Omental fat pad (tissue), 4 donors: ENCODE data around the gene BIN1. TPM values are rescaled to one million over a fixed set of nuclear protein-coding genes. Genes with fewer than 3 reads are reported as not detected.

Experiments
- ATAC-seq: fragments of 150-250 bp; one replicate; pipeline ENCODE4 v1.9.1; 2016; ENCODE audit warnings: mild to moderate bottlenecking, moderate library complexity; ENCODE audit not compliant: low FRiP score
- DNase-seq: peaks from one replicate; pipeline ENCODE4 v3.0.0-alpha.2; 2019; ENCODE audit warnings: low spot score
- CTCF ChIP-seq, 3 donors: fragments of 450-650 bp; IDR thresholded peaks; one replicate each; pipeline ENCODE4 v1.5.1; 2016 to 2017; ENCODE audit warnings: antibody characterized with exemption in 3 of 3, mild to moderate bottlenecking in 3 of 3, moderate library complexity in 2 of 3
- total RNA-seq, 4 donors: library from RNA; depleted of rRNA; stranded (reverse); fragments of >200 nt; gene quantifications; one replicate each; pipeline ENCODE4 v1.1.0, GENCODE V29; 2016

BIN1 gene
- total RNA-seq, 4 donors from 2014 or later = 64.2 to 78.5 (median 73.2) TPM

DNA sequence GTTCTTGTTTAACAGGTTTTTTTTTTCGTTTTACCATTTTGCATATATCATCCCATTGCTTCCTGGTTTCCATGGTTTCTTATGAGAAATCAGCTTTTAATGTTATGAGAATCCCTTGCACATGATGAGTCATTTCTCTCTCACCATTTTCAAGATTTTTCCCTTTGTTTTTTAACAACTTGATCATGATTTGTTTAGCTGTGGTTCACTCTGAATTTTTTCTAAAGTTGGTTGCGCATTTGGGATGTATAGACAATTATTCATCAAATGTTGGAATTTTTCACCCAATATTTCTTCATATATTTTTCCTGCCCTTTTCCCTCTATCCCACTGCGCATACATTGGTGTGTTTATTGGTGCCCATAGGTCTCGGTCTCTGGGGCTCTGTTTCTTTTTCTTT is 42.4 kb upstream of the BIN1 start:
- TF ChIP-seq CTCF (IDR thresholded peaks at IDR 0.05) = no peak
- ATAC-seq = no peak
- DNase-seq = no peak

GRCh38 chr2:127146820-127147502 is 40.0 kb upstream of the BIN1 start:
- ATAC-seq = no peak
- no peak for DNase-seq
- no peak for TF ChIP-seq CTCF (IDR thresholded peaks at IDR 0.05)

DNA sequence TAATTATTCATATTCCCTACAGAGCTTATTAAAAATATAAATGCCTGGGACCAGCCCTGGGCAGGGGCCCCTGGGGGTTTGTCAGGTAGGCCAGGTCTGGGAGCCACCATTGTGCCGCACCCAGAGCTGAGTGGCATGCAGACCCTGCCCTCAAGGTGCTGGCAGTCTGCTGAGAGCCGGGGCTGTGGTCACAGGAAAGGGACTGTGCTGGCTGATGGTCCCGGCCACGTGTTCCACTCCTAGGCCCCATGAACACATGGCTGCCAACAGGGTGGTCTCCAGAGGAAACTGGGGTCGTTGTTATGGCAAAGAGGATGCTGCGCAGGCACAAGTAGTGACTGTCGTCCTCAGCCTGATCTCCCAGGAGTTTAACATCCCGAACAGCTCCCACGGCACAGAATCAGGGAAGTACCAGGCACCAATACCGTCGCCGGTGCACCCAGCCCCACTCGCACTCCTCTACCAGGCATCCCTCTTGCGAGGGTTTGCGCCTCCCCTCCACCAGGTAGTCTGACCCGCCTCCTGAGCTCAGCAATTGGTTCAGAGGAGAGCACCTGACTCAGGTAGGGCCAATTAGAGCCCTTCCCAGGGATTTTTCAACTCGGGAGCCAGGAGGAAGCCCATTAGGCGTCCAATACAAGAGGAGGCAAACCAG is 39.2 kb upstream of the BIN1 start:
- ATAC-seq (no peak), DNase-seq (no peak)
- TF ChIP-seq CTCF (IDR thresholded peaks at IDR 0.05) = no peak

DNA sequence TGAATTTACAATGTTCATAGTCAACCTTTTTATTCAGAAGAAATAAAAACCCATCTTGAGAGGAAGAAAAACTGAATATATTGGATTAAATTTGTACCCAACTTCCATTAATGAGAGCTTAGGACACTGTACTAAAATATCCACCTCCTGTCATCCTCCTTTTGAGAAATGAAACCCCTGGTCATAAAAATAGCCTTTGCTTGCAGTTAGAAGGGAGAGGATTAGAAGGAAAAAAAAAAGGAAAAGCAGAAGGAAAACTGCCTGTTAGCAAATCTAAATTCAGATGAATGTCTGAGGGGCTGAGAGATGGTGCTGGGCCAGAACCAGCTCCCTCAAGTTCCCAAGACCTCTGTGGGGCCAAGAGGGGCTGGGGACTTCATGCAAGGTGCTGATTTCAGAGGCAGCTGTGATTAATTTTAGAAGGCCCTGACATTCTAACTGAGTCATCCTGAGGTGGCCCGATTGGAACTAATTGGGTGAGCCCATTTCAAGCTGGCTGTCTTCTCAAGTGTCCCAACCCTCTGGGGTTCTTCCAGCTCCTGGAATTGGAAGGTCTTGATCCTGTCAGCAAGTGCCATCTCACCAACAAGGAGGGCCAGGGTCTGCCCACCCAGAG is 38.4 kb upstream of the BIN1 start:
- TF ChIP-seq CTCF (IDR thresholded peaks at IDR 0.05) = no peak
- no peak for ATAC-seq
- no peak for DNase-seq

- no peak for DNase-seq
- no peak for TF ChIP-seq CTCF (IDR thresholded peaks at IDR 0.05)
- ATAC-seq = no peak
These were observed 37.2 kb upstream of the BIN1 start for GRCh38 chr2:127143841-127144782.

- no peak for TF ChIP-seq CTCF (IDR thresholded peaks at IDR 0.05)
- DNase-seq = no peak
- ATAC-seq = no peak
These were observed 36.0 kb upstream of the BIN1 start for GRCh38 chr2:127142663-127143630.
